Fibroblast of peridontal ligament (primary cell): ENCODE data around the gene TAGLN.

Source experiments
- DNase-seq: peaks from one replicate; pipeline ENCODE4 v3.0.0-alpha.2; 2010; ENCODE audit errors: extremely low read depth

TAGLN gene

DNA sequence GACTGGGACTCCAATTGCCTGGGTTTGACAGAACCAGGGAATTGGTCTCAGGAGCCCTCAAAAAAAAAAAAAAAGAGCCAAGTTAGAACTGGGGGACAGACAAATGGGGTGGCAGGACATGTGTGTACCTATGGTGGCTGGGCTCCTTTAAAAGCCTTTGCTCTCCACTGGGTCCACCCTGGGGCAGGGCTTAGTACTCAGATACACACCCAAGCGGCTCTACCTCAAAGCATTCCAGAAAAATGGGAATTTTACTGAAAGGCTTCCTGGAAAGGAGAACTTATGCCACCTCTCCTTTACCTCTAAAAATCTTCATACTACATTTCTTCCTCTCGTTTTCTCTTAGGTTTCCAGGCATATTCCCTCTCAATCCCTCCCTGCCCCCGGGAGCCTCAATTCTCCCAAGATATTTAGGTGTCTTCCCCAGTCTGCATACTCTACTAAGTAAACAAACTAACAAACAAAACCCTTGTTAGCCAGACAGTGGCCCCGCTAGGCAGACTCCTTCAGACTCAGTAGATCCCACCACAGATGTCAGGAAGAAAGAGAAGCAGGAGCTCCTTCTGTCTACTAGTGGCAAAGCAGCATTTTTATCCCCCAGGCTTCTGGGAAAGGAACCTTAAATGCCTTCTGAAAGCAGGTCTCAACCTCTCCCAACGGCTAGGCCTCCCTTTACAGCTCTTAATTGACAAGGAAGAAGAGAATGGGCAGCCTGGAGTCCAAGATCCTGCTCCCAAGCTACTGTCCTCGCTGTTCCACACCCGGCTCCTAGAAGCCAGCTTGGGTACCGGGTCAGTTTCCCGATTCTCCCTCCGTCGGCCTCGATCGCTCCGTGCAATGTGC, 32.0 kb downstream of the TAGLN start:
- DNase-seq: no peak

DNA sequence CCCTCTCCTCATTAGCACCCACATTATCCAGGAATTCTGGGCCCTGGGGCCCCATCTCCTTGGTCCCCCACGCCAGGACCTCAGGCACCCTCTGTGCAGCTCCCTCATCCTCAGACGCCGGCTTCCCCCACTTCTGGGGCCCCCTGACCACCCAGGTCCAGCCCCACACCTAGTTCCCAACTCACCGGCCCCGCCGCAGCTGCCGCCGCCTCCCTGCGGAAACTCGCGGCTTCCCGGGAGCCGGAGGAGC, 32.6 kb downstream of the TAGLN start, which contains the start of gene PCSK7:
PCSK7 (minus strand) TSS at position 232 of the 250 bp plus-strand sequence. CDS start 2,229 bp downstream, outside the sequence.
- no peak for DNase-seq

DNA sequence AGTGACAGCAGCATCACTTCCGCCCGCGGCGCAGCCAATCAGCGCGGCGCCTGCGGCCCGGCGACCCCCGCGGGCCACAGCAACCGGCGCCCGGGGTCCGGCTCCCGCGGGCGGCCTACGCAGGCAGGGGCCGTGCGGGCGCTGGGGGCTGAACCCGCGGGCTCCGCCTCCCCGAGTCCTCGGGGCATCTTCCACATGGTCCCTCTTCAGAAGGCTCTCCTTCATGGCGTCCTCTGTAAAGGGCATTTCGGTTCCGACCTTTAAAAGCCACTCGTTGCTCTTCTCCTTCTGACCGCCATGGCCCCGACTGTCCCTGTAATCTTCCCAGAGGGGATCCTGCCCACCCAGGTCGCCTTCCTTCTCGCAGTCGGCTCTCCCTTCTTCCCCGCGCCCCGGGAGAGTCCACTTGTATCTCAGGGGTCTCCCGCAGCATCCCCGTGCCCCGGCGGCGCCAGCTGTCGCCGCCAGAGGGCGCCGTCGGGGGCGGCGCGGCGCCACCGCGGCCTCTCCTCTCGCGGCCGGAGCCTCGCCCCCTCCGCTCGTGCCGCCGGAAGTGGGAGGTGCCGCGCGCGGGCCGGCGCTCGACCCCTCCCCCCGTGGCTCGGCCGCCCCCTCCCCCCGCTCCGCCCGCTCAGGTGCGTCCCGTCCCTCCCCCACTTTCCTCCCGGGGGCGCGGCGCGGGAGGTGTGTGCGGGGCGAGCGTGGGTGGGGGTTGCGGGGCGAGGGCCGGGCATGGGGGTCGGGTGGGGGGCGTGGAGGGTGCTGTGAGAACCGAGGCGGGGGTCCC, 33.1 kb downstream of the TAGLN start, which contains the start of gene RNF214:
RNF214 (plus strand) TSS at position 580 of the 787 bp plus-strand sequence. CDS start 1,602 bp downstream, outside the sequence.
- DNase-seq: peak; percentile 52

DNA sequence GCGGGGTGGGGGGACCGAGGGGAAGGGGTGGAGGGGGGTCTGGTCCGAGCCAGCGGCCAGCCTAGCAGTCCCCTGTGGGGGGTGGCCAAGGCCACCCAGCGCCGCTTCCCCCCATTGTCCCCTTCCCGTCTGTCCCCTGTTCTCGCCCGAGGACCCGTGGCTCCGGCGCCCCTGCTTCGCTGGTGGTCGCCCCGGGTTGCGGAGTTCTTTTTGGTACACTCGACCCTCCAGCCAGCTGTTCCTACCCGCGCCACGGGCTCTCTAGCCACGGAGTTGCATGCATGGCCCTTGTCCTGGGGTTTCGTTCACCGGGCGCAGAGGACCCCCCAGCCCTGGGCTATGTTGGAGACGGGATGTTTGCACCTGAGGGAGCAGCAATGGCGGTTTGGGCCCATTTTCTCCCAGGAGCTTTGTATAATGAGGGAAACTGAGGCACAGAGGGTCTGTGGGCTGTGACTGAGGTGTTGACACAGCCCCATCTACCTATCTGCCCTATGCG, 33.8 kb downstream of the TAGLN start:
- DNase-seq: no peak

DNA sequence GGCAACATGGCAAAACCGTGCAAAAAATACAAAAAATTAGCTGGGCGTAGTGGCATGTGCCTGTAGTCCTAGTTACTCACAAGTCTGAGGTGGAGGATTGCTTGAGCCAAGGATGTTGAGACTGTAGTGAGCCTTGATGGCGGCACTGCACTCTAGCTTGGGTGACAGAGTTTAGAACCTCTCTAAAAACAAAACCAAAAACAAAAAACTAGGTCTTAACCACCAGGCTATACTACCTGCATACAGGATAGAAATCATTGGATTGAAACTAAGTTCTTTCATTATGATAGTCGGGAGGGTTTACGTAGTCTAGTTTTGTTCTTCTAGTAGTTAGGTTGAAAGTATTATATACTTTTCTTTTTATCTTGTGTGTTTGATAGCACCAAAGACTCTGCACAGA, 39.1 kb downstream of the TAGLN start:
- DNase-seq: no peak

DNA sequence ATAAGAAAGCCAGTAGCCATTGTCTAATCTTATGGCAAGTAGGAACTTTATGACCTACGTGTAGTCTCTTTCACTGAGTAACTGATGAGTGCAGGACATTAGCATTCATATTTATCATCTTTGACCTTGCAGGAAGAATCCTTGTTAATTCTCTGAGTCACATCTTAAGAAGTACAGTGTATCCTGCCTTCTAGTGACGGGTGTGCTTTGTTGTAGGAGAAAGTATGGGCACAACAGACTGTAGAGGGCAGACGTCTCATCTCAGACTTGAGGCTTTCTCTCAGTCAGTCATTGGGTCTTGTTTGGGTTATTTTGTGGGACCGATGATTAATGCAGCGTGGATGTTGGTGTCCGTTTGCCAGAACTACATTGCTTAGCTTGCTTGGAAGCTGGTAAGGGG, 40.1 kb downstream of the TAGLN start:
- DNase-seq: peak; percentile 87

DNA sequence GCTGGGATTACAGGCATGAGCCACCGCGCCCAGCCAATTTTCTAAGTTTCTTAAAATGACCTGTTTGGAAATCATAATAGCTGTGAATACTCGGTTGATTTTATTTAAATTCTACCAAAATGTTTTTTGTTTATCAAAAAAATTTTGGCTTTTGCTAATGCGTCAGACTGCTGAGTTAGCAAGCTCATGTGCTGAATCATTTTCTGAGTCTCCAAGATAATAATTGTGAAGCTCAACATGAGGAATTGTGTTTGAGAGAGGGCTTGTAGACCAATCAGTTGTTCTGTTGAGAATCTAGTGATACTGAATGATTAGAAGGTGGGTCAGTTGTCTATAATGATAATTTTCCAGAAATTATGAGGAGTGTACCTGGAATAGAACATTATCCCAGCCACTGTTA, 49.2 kb downstream of the TAGLN start:
- DNase-seq: no peak

DNA sequence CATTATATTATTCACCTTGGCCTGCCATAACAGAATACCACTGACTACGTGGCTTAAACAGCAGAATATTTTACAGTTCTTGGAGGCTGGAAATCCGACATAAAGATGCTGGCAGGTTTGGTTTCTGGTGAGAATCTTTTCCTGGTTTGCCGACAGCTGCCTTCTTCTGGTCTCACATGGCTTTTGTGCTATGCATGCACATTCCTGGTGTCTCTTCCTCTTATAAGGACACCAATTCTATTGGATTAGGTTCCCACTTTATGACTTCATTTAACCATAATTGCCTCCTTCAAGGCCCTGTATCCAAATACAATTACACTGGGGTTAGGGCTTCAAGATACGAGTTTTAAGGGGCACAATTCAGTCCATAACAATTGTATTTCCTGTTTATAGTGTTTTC, 50.4 kb downstream of the TAGLN start:
- no peak for DNase-seq

DNA sequence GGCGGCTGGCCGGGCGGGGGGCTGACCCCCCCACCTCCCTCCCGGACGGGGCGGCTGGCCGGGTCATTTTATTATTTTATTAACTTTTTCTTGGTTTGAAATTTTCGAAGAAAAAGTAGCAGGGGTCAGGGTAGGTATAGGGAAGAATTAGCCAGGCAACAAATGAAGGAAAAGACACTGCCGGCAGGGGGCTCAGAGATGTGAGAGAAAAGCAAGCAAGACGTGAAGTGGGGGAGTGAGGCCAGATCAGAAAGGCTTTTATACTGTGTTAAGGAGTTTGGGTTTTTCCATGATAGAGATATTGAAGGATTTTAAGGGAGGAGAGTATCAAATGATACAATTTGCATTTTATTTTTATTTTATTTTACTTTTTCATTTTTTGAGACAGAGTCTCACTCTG, 52.3 kb downstream of the TAGLN start:
- no peak for DNase-seq

DNA sequence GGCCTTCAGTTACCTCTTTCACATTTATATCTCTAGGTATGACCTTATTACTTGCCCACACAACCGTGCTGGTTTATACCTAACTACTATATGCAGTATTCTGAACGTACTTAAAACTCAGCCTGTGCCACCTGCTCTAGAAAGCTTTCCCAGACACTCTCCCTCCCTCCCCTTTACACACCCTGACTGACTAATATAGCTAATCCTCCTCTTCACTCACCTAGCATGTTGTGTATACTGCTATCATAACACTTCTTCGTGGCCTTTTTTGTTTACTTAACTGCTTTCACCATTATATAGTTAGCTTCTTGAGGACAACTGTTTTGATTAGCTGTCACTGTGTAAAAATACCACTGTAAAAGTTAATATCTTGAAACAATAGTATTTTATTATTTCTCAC, 56.8 kb downstream of the TAGLN start:
- no peak for DNase-seq

DNA sequence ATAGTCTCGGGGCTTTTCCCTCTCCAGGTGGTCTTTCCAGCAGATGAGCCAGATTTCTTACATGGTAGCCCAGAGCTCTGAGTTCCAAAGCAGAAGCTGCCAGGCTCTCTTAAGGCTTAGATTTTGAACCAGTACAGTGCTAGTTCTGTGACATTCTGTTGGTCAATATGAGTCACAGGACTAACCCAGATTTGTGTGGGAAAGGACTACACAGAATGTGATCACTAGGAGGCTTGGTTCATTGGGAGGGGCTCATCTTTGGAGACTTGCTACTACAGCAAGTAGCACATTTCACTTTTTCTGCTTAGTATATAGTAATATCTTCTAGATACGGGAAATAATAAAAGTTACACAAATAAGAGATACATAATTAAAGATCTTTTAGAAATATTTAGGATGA, 57.4 kb downstream of the TAGLN start:
- peak; percentile 52 for DNase-seq
